ENCODE measurements around the gene CELSR3.

DNA sequence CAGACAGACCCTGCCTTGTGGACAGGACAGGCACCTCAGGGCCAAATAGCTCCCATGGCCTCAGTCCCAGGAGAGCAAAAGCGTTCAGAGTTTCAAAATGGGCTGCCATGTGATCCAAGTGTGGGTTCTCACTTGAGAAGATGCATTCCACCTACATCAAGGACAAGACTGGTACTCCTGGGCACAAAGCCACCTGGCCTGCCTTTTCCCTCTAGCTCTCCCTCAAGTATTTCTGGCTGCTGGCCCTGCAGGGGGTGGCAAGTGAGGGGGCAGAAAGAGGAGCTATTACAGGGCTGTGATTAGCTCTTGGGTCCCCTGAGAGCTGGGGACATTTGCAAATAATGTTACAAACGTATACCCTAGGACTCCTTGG lies 61.1 kb downstream of the CELSR3 start:
- no peak for TF ChIP-seq POLR2AphosphoS5 (IDR thresholded peaks at IDR 0.05; ENCODE audit: low read depth)
- TF ChIP-seq, protein P1, sequence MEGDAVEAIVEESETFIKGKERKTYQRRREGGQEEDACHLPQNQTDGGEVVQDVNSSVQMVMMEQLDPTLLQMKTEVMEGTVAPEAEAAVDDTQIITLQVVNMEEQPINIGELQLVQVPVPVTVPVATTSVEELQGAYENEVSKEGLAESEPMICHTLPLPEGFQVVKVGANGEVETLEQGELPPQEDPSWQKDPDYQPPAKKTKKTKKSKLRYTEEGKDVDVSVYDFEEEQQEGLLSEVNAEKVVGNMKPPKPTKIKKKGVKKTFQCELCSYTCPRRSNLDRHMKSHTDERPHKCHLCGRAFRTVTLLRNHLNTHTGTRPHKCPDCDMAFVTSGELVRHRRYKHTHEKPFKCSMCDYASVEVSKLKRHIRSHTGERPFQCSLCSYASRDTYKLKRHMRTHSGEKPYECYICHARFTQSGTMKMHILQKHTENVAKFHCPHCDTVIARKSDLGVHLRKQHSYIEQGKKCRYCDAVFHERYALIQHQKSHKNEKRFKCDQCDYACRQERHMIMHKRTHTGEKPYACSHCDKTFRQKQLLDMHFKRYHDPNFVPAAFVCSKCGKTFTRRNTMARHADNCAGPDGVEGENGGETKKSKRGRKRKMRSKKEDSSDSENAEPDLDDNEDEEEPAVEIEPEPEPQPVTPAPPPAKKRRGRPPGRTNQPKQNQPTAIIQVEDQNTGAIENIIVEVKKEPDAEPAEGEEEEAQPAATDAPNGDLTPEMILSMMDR (IDR thresholded peaks at IDR 0.05; ENCODE audit: insufficient read depth, low read length) = no peak
- TF ChIP-seq, protein P2, sequence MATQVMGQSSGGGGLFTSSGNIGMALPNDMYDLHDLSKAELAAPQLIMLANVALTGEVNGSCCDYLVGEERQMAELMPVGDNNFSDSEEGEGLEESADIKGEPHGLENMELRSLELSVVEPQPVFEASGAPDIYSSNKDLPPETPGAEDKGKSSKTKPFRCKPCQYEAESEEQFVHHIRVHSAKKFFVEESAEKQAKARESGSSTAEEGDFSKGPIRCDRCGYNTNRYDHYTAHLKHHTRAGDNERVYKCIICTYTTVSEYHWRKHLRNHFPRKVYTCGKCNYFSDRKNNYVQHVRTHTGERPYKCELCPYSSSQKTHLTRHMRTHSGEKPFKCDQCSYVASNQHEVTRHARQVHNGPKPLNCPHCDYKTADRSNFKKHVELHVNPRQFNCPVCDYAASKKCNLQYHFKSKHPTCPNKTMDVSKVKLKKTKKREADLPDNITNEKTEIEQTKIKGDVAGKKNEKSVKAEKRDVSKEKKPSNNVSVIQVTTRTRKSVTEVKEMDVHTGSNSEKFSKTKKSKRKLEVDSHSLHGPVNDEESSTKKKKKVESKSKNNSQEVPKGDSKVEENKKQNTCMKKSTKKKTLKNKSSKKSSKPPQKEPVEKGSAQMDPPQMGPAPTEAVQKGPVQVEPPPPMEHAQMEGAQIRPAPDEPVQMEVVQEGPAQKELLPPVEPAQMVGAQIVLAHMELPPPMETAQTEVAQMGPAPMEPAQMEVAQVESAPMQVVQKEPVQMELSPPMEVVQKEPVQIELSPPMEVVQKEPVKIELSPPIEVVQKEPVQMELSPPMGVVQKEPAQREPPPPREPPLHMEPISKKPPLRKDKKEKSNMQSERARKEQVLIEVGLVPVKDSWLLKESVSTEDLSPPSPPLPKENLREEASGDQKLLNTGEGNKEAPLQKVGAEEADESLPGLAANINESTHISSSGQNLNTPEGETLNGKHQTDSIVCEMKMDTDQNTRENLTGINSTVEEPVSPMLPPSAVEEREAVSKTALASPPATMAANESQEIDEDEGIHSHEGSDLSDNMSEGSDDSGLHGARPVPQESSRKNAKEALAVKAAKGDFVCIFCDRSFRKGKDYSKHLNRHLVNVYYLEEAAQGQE (IDR thresholded peaks at IDR 0.05; ENCODE audit: insufficient replicate concordance, low read depth) = no peak
- TF ChIP-seq SPI1 (IDR thresholded peaks at IDR 0.05; ENCODE audit: borderline replicate concordance, low read depth) = no peak
- no peak for TF ChIP-seq GABPA (IDR thresholded peaks at IDR 0.05; ENCODE audit: low read depth)

Measured in HL-60 (cell line).